Measurements from ENCODE around the gene CALM3.
"Not testable (repeated sequence)": the region's sequence is repeated elsewhere in the genome, so short reads cannot be mapped to it uniquely, and the experiment has no call there.

CALM3 gene

GRCh38 chr19:46614114-46614722 lies 13.1 kb downstream of the CALM3 start:
- peak in 2 of 3 experiments; percentile 80 to 86 for DNase-seq (ENCODE audit: low read depth in 2 of 3, low spot score in 2 of 3)

GRCh38 chr19:46615966-46616365 lies 14.8 kb downstream of the CALM3 start:
- no peak for DNase-seq (ENCODE audit: low read depth in 2 of 3, low spot score in 2 of 3)

GRCh38 chr19:46616631-46617322 lies 15.6 kb downstream of the CALM3 start:
- DNase-seq (ENCODE audit: low read depth in 2 of 3, low spot score in 2 of 3): peak in 2 of 3 experiments; percentile 58 to 64

GRCh38 chr19:46617601-46618000 lies 16.5 kb downstream of the CALM3 start:
- no peak for DNase-seq (ENCODE audit: low read depth in 2 of 3, low spot score in 2 of 3)

GRCh38 chr19:46618670-46619231 lies 17.6 kb downstream of the CALM3 start:
- no peak for DNase-seq (ENCODE audit: low read depth in 2 of 3, low spot score in 2 of 3)

- no peak for DNase-seq (ENCODE audit: low read depth in 2 of 3, low spot score in 2 of 3)
Observed at GRCh38 chr19:46620267-46620666, 19.1 kb downstream of the CALM3 start.

- no peak for DNase-seq (ENCODE audit: low read depth in 2 of 3, low spot score in 2 of 3)
Observed at GRCh38 chr19:46620716-46621115, 19.6 kb downstream of the CALM3 start.

- no peak for DNase-seq (ENCODE audit: low read depth in 2 of 3, low spot score in 2 of 3)
Observed at GRCh38 chr19:46621191-46622117, 20.3 kb downstream of the CALM3 start.

- no peak for DNase-seq (ENCODE audit: low read depth in 2 of 3, low spot score in 2 of 3)
Observed at GRCh38 chr19:46622118-46622446, 21.0 kb downstream of the CALM3 start.

- no peak for DNase-seq (ENCODE audit: low read depth in 2 of 3, low spot score in 2 of 3)
Observed at GRCh38 chr19:46623915-46624502, 22.9 kb downstream of the CALM3 start.

GRCh38 chr19:46624958-46625661 lies 24.0 kb downstream of the CALM3 start, which contains the start of gene PTGIR:
TSS of gene PTGIR (minus strand) at chr19:46625089. CDS start at chr19:46624225, 864 bp downstream.
- DNase-seq (ENCODE audit: low read depth in 2 of 3, low spot score in 2 of 3): no peak

- no peak for DNase-seq (ENCODE audit: low read depth in 2 of 3, low spot score in 2 of 3)
Observed at GRCh38 chr19:46625731-46626130, 24.6 kb downstream of the CALM3 start.

GRCh38 chr19:46626446-46626845 lies 25.3 kb downstream of the CALM3 start:
- no peak for DNase-seq (ENCODE audit: low read depth in 2 of 3, low spot score in 2 of 3)

- not testable (repeated sequence) for DNase-seq (ENCODE audit: low read depth in 2 of 3, low spot score in 2 of 3)
Observed at GRCh38 chr19:46628970-46629369, 27.8 kb downstream of the CALM3 start.

GRCh38 chr19:46629546-46630025 lies 28.5 kb downstream of the CALM3 start:
- DNase-seq (ENCODE audit: low read depth in 2 of 3, low spot score in 2 of 3): no peak

GRCh38 chr19:46630586-46631205 lies 29.6 kb downstream of the CALM3 start:
- DNase-seq (ENCODE audit: low read depth in 2 of 3, low spot score in 2 of 3): no peak

GRCh38 chr19:46631481-46631880 lies 30.4 kb downstream of the CALM3 start:
- DNase-seq (ENCODE audit: low read depth in 2 of 3, low spot score in 2 of 3): no peak

- DNase-seq (ENCODE audit: low read depth in 2 of 3, low spot score in 2 of 3): no peak
Observed at GRCh38 chr19:46633130-46633529, 32.0 kb downstream of the CALM3 start.

- DNase-seq (ENCODE audit: low read depth in 2 of 3, low spot score in 2 of 3): peak; percentile 88 to 95 (median 89)
Observed at GRCh38 chr19:46634045-46634655, 33.0 kb downstream of the CALM3 start.

Data from activated CD8-positive, alpha-beta memory T cell treated with anti-CD3 and anti-CD28 coated beads for 48 hours (primary cell).